Mesenchymal stem cell (in vitro differentiated cells and primary cell): Measurements from ENCODE around the gene CELA2B.
"Not testable (repeated sequence)": the region's sequence is repeated elsewhere in the genome, so short reads cannot be mapped to it uniquely, and the experiment has no call there.

ENCODE experiments used
- DNase-seq: peaks from one replicate; pipeline ENCODE4 v3.0.0-alpha.2; 2013
- H2AFZ ChIP-seq: one replicate; pipeline ENCODE4 v1.6.1; 2013; ENCODE audit warnings: low read depth, mild to moderate bottlenecking, control low read depth, inconsistent platforms, low read length, moderate library complexity
- H2AK5ac ChIP-seq: 2 replicates; pipeline ENCODE4 v1.6.1; 2013; ENCODE audit warnings: low read length, moderate library complexity, mild to moderate bottlenecking, inconsistent platforms; ENCODE audit not compliant: severe bottlenecking
- H2BK120ac ChIP-seq: one replicate; pipeline ENCODE4 v1.6.1; 2013; ENCODE audit warnings: low read depth, mild to moderate bottlenecking, inconsistent platforms, low read length, moderate library complexity
- H2BK12ac ChIP-seq, 2 experiments: one replicate each; pipeline ENCODE4 v1.6.1; 2013; ENCODE audit warnings: inconsistent platforms in 2 of 2, low read length in 2 of 2, mild to moderate bottlenecking in 2 of 2, moderate library complexity in 2 of 2, control low read depth in 1 of 2
- H2BK15ac ChIP-seq: one replicate; pipeline ENCODE4 v1.6.1; 2013; ENCODE audit warnings: mild to moderate bottlenecking, low read depth, inconsistent platforms; ENCODE audit not compliant: poor library complexity, severe bottlenecking
- H2BK5ac ChIP-seq: 2 replicates; pipeline ENCODE4 v1.6.1; 2013; ENCODE audit warnings: low read depth, mild to moderate bottlenecking, low read length, control low read depth, inconsistent platforms; ENCODE audit not compliant: poor library complexity, severe bottlenecking
- H3K14ac ChIP-seq, 2 experiments: one replicate each; pipeline ENCODE4 v1.6.1; 2013; ENCODE audit warnings: inconsistent platforms in 2 of 2, low read length in 2 of 2, control low read depth in 1 of 2, mild to moderate bottlenecking in 1 of 2, moderate library complexity in 1 of 2
- H3K18ac ChIP-seq, 2 experiments: one replicate each; pipeline ENCODE4 v1.6.1; 2013; ENCODE audit warnings: inconsistent platforms in 2 of 2, low read length in 2 of 2, control low read depth in 1 of 2, low read depth in 1 of 2, mild to moderate bottlenecking in 1 of 2
- H3K23ac ChIP-seq, 2 experiments: one replicate each; pipeline ENCODE4 v1.6.1; 2013; ENCODE audit warnings: inconsistent platforms in 2 of 2, low read length in 2 of 2, mild to moderate bottlenecking in 2 of 2, moderate library complexity in 2 of 2, control low read depth in 1 of 2
- H3K27ac ChIP-seq: 2 replicates; pipeline ENCODE4 v1.5.1; 2013; ENCODE audit warnings: mild to moderate bottlenecking, moderate library complexity, low read length, control low read depth, inconsistent platforms; ENCODE audit not compliant: poor library complexity, severe bottlenecking
- H3K27me3 ChIP-seq, 2 experiments: 2 replicates each; pipeline versions ENCODE4 v1.6.1 to v1.7.0; 2013; ENCODE audit warnings: low read length in 2 of 2, mild to moderate bottlenecking in 2 of 2, moderate library complexity in 2 of 2, control low read depth in 1 of 2, inconsistent platforms in 1 of 2; ENCODE audit not compliant: control insufficient read depth in 1 of 2, insufficient read depth in 1 of 2
- H3K36me3 ChIP-seq, 2 experiments: 2 replicates each; pipeline versions ENCODE4 v1.6.1 to v1.7.0; 2013; ENCODE audit warnings: low read length in 2 of 2, control low read depth in 1 of 2, inconsistent platforms in 1 of 2, low read depth in 1 of 2, mild to moderate bottlenecking in 1 of 2; ENCODE audit not compliant: insufficient read depth in 2 of 2, control insufficient read depth in 1 of 2
- H3K4ac ChIP-seq, 2 experiments: one replicate each; pipeline ENCODE4 v1.6.1; 2013; ENCODE audit warnings: inconsistent platforms in 2 of 2, low read length in 2 of 2, mild to moderate bottlenecking in 2 of 2, moderate library complexity in 2 of 2, control low read depth in 1 of 2, low read depth in 1 of 2
- H3K4me1 ChIP-seq: 2 replicates; pipeline ENCODE4 v1.6.1; 2013; ENCODE audit warnings: low read depth, low read length, control low read depth; ENCODE audit not compliant: control insufficient read depth, insufficient read depth
- H3K4me2 ChIP-seq: 2 replicates; pipeline ENCODE4 v1.6.1; 2013; ENCODE audit warnings: low read length, mild to moderate bottlenecking, inconsistent platforms; ENCODE audit not compliant: poor library complexity, severe bottlenecking
- H3K4me3 ChIP-seq, 2 experiments: 2 replicates each; pipeline versions ENCODE4 v1.5.1 to v1.7.0; 2013; ENCODE audit warnings: low read length in 2 of 2, mild to moderate bottlenecking in 2 of 2, control low read depth in 1 of 2, low read depth in 1 of 2; ENCODE audit not compliant: insufficient read depth in 1 of 2
- H3K79me1 ChIP-seq: replicated peaks from 2 replicates; pipeline ENCODE4 v1.6.1; 2013; ENCODE audit warnings: mild to moderate bottlenecking, control low read depth, low read length, inconsistent platforms; ENCODE audit not compliant: poor library complexity, severe bottlenecking
- H3K9ac ChIP-seq: 2 replicates; pipeline ENCODE4 v1.7.0; 2013; ENCODE audit warnings: mild to moderate bottlenecking, low read length, moderate library complexity
- H3K9me3 ChIP-seq: 2 replicates; pipeline ENCODE4 v1.7.0; 2013; ENCODE audit warnings: mild to moderate bottlenecking, low read length; ENCODE audit not compliant: control insufficient read depth
- H4K8ac ChIP-seq: one replicate; pipeline ENCODE4 v1.6.1; 2013; ENCODE audit warnings: inconsistent platforms, mild to moderate bottlenecking, low read length, moderate library complexity
- H4K91ac ChIP-seq: one replicate; pipeline ENCODE4 v1.6.1; 2013; ENCODE audit warnings: mild to moderate bottlenecking, low read length, inconsistent platforms
- WGBS: methylation state at CpG from one replicate; pipeline ENCODE4 v1.1.7; 2013; ENCODE audit warnings: mixed read lengths; 5-methylcytosine and 5-hydroxymethylcytosine counted together

Gene CELA2B

GRCh38 chr1:15458388-15458787 is 17.5 kb upstream of the CELA2B start:
- not testable (repeated sequence) for H3K23ac ChIP-seq, H3K4me3 ChIP-seq, H3K4me1 ChIP-seq, H4K8ac ChIP-seq, H3K18ac ChIP-seq, H2BK12ac ChIP-seq, H3K9me3 ChIP-seq, DNase-seq, H2BK5ac ChIP-seq, H2BK120ac ChIP-seq, H4K91ac ChIP-seq, H3K79me1 ChIP-seq, H3K27me3 ChIP-seq, H3K27ac ChIP-seq, H2AFZ ChIP-seq, H2BK15ac ChIP-seq, H3K36me3 ChIP-seq, H2AK5ac ChIP-seq, H3K4ac ChIP-seq, H3K14ac ChIP-seq, H3K9ac ChIP-seq, H3K4me2 ChIP-seq
- WGBS: 89% methylated on average over 4 of the region's 4 CpGs

- Histone ChIP-seq H3K36me3 (no peaks in the 10 kb centered on the region), H3K9me3 (no peaks in the 10 kb centered on the region), H2BK15ac (no peak overlapping the region), H3K9ac (no peak overlapping the region), H3K4me3 (no peak overlapping the region), H3K27ac (no peak overlapping the region), H3K27me3 (peaks cover 0 to 3% of the 10 kb centered on the region in 2 experiments), H3K4me1 (no peaks in the 10 kb centered on the region), H3K4me2 (no peak overlapping the region), H3K79me1 (no peaks in the 10 kb centered on the region), H2AFZ (no peak overlapping the region), H3K4ac (no peak overlapping the region), H4K8ac (no peak overlapping the region), H2BK5ac (no peak overlapping the region), H2BK120ac (no peak overlapping the region), H4K91ac (no peak overlapping the region), H3K18ac (no peak overlapping the region), H3K23ac (no peak overlapping the region), H2AK5ac (no peak overlapping the region), H3K14ac (no peak overlapping the region), H2BK12ac (no peak overlapping the region)
- WGBS: 83% methylated on average over 9 of the region's 10 CpGs
- DNase-seq: peak; percentile 32
These were observed 15.9 kb upstream of the CELA2B start for GRCh38 chr1:15459771-15460707.

- H3K9me3 ChIP-seq: no peaks in the 10 kb centered on the region
- peaks cover 0 to 7% of the 10 kb centered on the region in 2 experiments for H3K27me3 ChIP-seq
- H4K91ac ChIP-seq: no peak overlapping the region
- no peak for DNase-seq
- H3K18ac ChIP-seq: no peak overlapping the region
- H3K14ac ChIP-seq: no peak overlapping the region
- H2BK5ac ChIP-seq: no peak overlapping the region
- no peak overlapping the region for H3K27ac ChIP-seq
- no peak overlapping the region for H3K4me2 ChIP-seq
- no peak overlapping the region for H3K4me3 ChIP-seq
- H3K79me1 ChIP-seq: no peaks in the 10 kb centered on the region
- H2AFZ ChIP-seq: no peak overlapping the region
- no peak overlapping the region for H2BK12ac ChIP-seq
- H2AK5ac ChIP-seq: no peak overlapping the region
- H3K9ac ChIP-seq: no peak overlapping the region
- H3K23ac ChIP-seq: no peak overlapping the region
- no peak overlapping the region for H4K8ac ChIP-seq
- no peak overlapping the region for H2BK120ac ChIP-seq
- no peak overlapping the region for H2BK15ac ChIP-seq
- H3K4me1 ChIP-seq: no peaks in the 10 kb centered on the region
- H3K36me3 ChIP-seq: no peaks in the 10 kb centered on the region
- H3K4ac ChIP-seq: no peak overlapping the region
- 80% methylated on average over 9 of the region's 9 CpGs for WGBS
These were observed 15.2 kb upstream of the CELA2B start for GRCh38 chr1:15460708-15461095.

GRCh38 chr1:15463064-15463800 is 12.7 kb upstream of the CELA2B start:
- H2BK12ac ChIP-seq, H3K4ac ChIP-seq, H3K14ac ChIP-seq, H2AFZ ChIP-seq, H4K8ac ChIP-seq, H2BK120ac ChIP-seq, H3K4me3 ChIP-seq, H3K18ac ChIP-seq, H3K4me2 ChIP-seq, H4K91ac ChIP-seq, H3K9me3 ChIP-seq, H2BK15ac ChIP-seq, H3K79me1 ChIP-seq, H3K4me1 ChIP-seq, H2AK5ac ChIP-seq, H2BK5ac ChIP-seq, H3K9ac ChIP-seq, DNase-seq, H3K36me3 ChIP-seq, H3K27ac ChIP-seq, H3K23ac ChIP-seq: not testable (repeated sequence)
- peaks cover 0 to 13% of the 10 kb centered on the region in 2 experiments for H3K27me3 ChIP-seq
- WGBS: 91% methylated on average over 5 of the region's 15 CpGs
